KOPT-K1 (cell line): Measurements from ENCODE around the gene MARCHF4.
"Not testable (repeated sequence)": the region's sequence is repeated elsewhere in the genome, so short reads cannot be mapped to it uniquely, and the experiment has no call there.

Experiments
- H3K27ac ChIP-seq: fragments of 200-600 bp; sonication (generic); 2 replicates; pipeline ENCODE4 v1.5.1; 2016; ENCODE audit warnings: antibody characterized with exemption, mild to moderate bottlenecking, low read depth, low read length; ENCODE audit not compliant: poor library complexity, severe bottlenecking
- H3K36me3 ChIP-seq: fragments of 200-600 bp; sonication (generic); 2 replicates; pipeline ENCODE4 v1.5.1; 2017; ENCODE audit warnings: antibody characterized with exemption, mild to moderate bottlenecking, low read length, moderate library complexity; ENCODE audit not compliant: insufficient read depth
- H3K9me3 ChIP-seq: fragments of 200-600 bp; sonication (generic); 2 replicates; pipeline ENCODE4 v1.5.1; 2017; ENCODE audit warnings: antibody characterized with exemption, low read length, mild to moderate bottlenecking; ENCODE audit not compliant: insufficient read depth, poor library complexity, severe bottlenecking

MARCHF4 gene

GRCh38 chr2:216404010-216404618 lies 31.8 kb upstream of the MARCHF4 start:
- no peaks in the 10 kb centered on the region for H3K36me3 ChIP-seq
- H3K9me3 ChIP-seq = no peaks in the 10 kb centered on the region
- H3K27ac ChIP-seq = no peak overlapping the region

GRCh38 chr2:216402751-216403150 lies 30.5 kb upstream of the MARCHF4 start:
- Histone ChIP-seq H3K36me3 (no peaks in the 10 kb centered on the region), H3K27ac (no peak overlapping the region), H3K9me3 (no peaks in the 10 kb centered on the region)

- no peak overlapping the region for H3K27ac ChIP-seq
- H3K36me3 ChIP-seq = no peaks in the 10 kb centered on the region
- H3K9me3 ChIP-seq = no peaks in the 10 kb centered on the region
Observed at GRCh38 chr2:216399621-216400020, 27.3 kb upstream of the MARCHF4 start.

GRCh38 chr2:216394881-216395280 lies 22.6 kb upstream of the MARCHF4 start:
- Histone ChIP-seq H3K36me3 (no peaks in the 10 kb centered on the region), H3K9me3 (no peaks in the 10 kb centered on the region), H3K27ac (no peak overlapping the region)

- Histone ChIP-seq H3K36me3 (no peaks in the 10 kb centered on the region), H3K9me3 (no peaks in the 10 kb centered on the region), H3K27ac (no peak overlapping the region)
Observed at GRCh38 chr2:216392945-216393840, 20.9 kb upstream of the MARCHF4 start.

- Histone ChIP-seq H3K9me3 (no peaks in the 10 kb centered on the region), H3K36me3 (no peaks in the 10 kb centered on the region), H3K27ac (no peak overlapping the region)
Observed at GRCh38 chr2:216392018-216392562, 19.8 kb upstream of the MARCHF4 start.

GRCh38 chr2:216391401-216391800 lies 19.1 kb upstream of the MARCHF4 start:
- Histone ChIP-seq H3K27ac (no peak overlapping the region), H3K36me3 (no peaks in the 10 kb centered on the region), H3K9me3 (no peaks in the 10 kb centered on the region)

- Histone ChIP-seq H3K36me3 (no peaks in the 10 kb centered on the region), H3K9me3 (no peaks in the 10 kb centered on the region), H3K27ac (no peak overlapping the region)
Observed at GRCh38 chr2:216389570-216389969, 17.3 kb upstream of the MARCHF4 start.

- Histone ChIP-seq H3K27ac (no peak overlapping the region), H3K36me3 (no peaks in the 10 kb centered on the region), H3K9me3 (no peaks in the 10 kb centered on the region)
Observed at GRCh38 chr2:216388046-216388884, 16.0 kb upstream of the MARCHF4 start.

GRCh38 chr2:216387262-216387661 lies 15.0 kb upstream of the MARCHF4 start:
- Histone ChIP-seq H3K27ac (no peak overlapping the region), H3K9me3 (no peaks in the 10 kb centered on the region), H3K36me3 (no peaks in the 10 kb centered on the region)

GRCh38 chr2:216385478-216385877 lies 13.2 kb upstream of the MARCHF4 start:
- no peaks in the 10 kb centered on the region for H3K9me3 ChIP-seq
- H3K36me3 ChIP-seq = no peaks in the 10 kb centered on the region
- no peak overlapping the region for H3K27ac ChIP-seq

- not testable (repeated sequence) for H3K9me3 ChIP-seq, H3K36me3 ChIP-seq, H3K27ac ChIP-seq
Observed at GRCh38 chr2:216384409-216384808, 12.1 kb upstream of the MARCHF4 start.

GRCh38 chr2:216379977-216380376 lies 7.7 kb upstream of the MARCHF4 start:
- H3K36me3 ChIP-seq = no peaks in the 10 kb centered on the region
- no peak overlapping the region for H3K27ac ChIP-seq
- no peaks in the 10 kb centered on the region for H3K9me3 ChIP-seq

- H3K9me3 ChIP-seq = no peaks in the 10 kb centered on the region
- H3K27ac ChIP-seq = no peak overlapping the region
- no peaks in the 10 kb centered on the region for H3K36me3 ChIP-seq
Observed at GRCh38 chr2:216375286-216375685, 3.0 kb upstream of the MARCHF4 start.

GRCh38 chr2:216373896-216374295 lies 1.6 kb upstream of the MARCHF4 start:
- no peaks in the 10 kb centered on the region for H3K9me3 ChIP-seq
- no peak overlapping the region for H3K27ac ChIP-seq
- no peaks in the 10 kb centered on the region for H3K36me3 ChIP-seq
